ENCODE measurements around the gene CCDC124.

CCDC124 gene

DNA sequence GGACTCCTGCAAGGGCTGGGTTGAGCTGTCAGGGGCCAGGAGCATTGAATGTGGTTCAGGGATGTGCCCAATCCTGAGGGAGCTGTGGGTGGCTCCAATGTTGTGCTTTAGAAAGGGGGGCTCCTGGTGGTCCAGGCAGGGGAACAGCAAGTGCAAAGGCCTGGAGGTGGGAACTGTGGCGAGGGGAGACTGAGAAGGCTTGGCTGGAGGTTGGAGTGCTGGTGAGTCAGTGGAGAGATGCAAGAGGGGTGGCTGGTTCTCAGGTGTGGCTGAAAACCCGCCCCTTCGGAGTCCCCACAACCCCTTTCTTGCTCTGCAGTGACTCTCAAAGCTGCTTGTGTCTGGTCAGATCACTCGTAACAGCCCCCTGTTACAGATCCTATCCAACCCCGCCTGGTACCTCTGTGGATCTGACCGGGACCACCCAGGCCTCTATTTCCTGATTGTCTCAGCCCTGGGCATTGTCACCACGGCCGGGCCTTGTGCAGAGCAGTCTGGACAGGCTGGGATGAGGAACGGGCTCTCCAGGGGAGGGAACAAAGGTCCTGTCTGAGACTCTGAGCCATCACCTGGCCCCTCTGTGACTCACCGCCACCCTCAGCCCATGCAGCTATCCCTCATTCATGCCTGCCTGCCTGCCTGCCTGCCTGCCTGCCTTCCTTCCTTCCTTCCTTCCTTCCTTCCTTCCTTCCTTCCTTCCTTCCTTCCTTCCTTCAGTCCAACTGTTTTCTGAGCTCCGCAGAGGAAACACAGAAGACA lies 32.7 kb downstream of the CCDC124 start:
- TF ChIP-seq, protein P1, sequence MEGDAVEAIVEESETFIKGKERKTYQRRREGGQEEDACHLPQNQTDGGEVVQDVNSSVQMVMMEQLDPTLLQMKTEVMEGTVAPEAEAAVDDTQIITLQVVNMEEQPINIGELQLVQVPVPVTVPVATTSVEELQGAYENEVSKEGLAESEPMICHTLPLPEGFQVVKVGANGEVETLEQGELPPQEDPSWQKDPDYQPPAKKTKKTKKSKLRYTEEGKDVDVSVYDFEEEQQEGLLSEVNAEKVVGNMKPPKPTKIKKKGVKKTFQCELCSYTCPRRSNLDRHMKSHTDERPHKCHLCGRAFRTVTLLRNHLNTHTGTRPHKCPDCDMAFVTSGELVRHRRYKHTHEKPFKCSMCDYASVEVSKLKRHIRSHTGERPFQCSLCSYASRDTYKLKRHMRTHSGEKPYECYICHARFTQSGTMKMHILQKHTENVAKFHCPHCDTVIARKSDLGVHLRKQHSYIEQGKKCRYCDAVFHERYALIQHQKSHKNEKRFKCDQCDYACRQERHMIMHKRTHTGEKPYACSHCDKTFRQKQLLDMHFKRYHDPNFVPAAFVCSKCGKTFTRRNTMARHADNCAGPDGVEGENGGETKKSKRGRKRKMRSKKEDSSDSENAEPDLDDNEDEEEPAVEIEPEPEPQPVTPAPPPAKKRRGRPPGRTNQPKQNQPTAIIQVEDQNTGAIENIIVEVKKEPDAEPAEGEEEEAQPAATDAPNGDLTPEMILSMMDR (IDR thresholded peaks at IDR 0.05; ENCODE audit: extremely low read depth, insufficient read depth, missing control alignments): no peak
- DNase-seq (ENCODE audit: low spot score): no peak
- in situ Hi-C loops (cut with MboI; ENCODE audit: low pct_unique_long_range_greater_than_20kb, low sequenced_read_pairs, unreplicated experiment): no loop called here

DNA sequence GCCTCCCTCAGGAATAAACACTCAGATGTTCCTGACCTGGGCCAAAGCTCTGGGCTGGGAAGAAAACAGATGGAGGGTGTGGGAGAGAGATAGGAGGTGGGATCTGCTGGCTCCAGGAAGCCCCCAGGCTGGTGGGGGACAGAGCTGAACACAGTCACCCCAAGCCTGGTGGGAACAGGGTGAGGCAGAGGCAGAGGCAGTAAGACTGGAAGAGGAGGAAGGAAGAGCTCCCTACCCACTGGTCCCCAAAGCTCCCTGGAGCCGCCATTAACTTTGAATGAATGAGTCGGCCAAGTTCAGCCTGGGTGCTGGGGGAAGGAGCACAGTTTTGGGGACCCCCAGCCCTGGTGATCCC lies 33.3 kb downstream of the CCDC124 start:
- TF ChIP-seq, protein P1 (IDR thresholded peaks at IDR 0.05; ENCODE audit: extremely low read depth, insufficient read depth, missing control alignments): no peak
- no peak for DNase-seq (ENCODE audit: low spot score)
- in situ Hi-C loops (cut with MboI; ENCODE audit: low pct_unique_long_range_greater_than_20kb, low sequenced_read_pairs, unreplicated experiment): no loop called here

DNA sequence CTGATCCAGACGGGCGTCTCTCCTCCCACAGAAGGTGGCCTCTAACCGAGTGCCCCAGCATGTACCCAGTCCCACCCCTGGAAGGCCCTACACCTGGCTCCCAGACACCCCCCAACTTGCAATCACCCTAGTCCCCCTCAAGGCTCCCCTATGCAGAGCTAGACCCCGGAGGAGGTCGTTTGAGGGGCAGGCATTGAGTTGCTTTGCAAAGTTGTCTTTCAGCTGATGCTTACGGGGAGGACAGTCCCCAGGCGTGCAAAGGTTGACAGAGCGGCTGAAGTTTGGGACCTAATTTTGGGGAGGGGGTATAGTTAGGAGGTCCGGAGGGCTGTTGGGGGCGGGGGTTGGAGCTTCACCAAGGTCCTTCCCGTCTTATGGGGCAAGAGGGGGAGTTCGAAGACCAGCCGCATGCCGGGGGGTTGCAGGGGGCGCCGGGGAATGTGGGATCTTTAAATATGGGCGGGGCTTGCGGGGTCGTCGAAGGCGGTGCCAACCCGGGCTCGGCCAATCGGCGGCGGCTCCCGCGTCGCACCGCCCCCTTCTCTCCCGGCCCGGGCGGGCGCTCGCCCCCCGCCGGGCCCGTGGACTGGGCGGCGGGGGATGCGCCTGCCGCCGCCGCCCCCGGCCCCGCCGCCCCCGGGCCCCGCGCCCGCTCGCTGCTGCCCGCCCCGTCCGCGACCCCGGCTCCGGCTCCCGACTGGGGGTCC lies 33.9 kb downstream of the CCDC124 start, which contains the start of gene KCNN1:
TSS of gene KCNN1 (plus strand) at position 558 of the 707 bp plus-strand sequence. CDS start 6,782 bp downstream, outside the sequence.
- in situ Hi-C loops (cut with MboI; ENCODE audit: low pct_unique_long_range_greater_than_20kb, low sequenced_read_pairs, unreplicated experiment): no loop called here
- TF ChIP-seq, protein P1 (IDR thresholded peaks at IDR 0.05; ENCODE audit: extremely low read depth, insufficient read depth, missing control alignments): no peak
- DNase-seq (ENCODE audit: low spot score): peak; percentile 76

DNA sequence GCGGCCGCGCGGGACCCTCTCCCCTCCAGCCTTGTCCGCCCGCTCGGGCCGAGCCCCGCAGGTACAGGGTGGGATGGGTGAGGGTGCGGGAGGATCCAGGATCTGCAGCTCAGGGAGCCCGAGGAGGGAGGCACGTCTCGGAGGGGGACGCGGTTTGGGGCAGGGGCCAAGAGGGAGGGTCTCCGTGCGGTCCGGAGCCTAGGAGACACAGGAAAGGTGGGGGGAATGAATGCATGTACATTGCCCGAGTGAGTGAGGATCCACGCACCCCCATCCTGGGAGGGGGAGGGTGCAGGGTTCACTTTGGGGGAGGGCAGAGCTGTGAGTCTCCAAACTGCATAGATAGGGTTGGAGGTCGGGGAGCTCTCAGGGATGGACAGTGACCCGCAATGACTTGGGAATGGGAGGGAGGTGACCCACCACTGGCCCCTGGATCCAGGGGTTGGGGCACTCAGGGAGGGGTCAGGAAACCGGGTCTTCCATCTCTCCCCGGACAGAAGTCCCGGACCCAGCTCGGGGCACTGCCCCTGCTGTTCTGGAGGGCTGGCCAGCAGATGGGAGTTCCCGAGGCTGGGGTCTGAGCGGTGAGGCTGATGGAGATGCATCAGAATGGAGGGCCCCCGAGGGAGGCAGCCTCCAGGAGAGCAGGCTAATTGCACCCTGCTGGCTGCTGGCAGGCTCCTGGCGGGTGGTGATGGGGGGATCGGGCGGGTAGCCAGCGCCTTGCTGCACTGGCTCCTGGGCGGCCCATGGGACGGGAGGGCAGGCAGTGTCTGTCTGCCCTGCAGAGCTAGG lies 34.6 kb downstream of the CCDC124 start:
- TF ChIP-seq, protein P1 (IDR thresholded peaks at IDR 0.05; ENCODE audit: extremely low read depth, insufficient read depth, missing control alignments): no peak
- DNase-seq (ENCODE audit: low spot score): no peak
- in situ Hi-C loops (cut with MboI; ENCODE audit: low pct_unique_long_range_greater_than_20kb, low sequenced_read_pairs, unreplicated experiment): no loop called here

DNA sequence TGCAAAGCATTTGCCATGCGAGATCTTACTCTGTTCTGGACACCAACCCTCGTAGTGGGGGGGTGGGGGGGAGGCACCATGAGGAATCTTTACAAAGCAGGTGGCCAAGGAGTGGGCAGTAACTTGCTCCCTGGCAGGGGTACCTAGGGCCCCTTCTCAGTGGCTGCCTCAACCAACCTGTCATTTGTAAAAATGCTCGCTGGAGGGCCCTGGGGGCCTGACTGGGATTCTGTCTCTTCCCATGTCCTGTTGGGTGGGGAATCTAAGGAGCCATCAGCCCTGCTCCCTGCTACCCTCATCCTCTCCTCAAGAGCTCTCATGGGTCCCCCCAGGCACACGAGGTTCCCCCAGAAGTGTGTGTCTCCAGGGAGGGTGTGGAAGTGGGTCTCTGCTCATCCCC lies 35.5 kb downstream of the CCDC124 start:
- TF ChIP-seq, protein P1 (IDR thresholded peaks at IDR 0.05; ENCODE audit: extremely low read depth, insufficient read depth, missing control alignments): no peak
- in situ Hi-C loops (cut with MboI; ENCODE audit: low pct_unique_long_range_greater_than_20kb, low sequenced_read_pairs, unreplicated experiment): no loop called here
- DNase-seq (ENCODE audit: low spot score): no peak

DNA sequence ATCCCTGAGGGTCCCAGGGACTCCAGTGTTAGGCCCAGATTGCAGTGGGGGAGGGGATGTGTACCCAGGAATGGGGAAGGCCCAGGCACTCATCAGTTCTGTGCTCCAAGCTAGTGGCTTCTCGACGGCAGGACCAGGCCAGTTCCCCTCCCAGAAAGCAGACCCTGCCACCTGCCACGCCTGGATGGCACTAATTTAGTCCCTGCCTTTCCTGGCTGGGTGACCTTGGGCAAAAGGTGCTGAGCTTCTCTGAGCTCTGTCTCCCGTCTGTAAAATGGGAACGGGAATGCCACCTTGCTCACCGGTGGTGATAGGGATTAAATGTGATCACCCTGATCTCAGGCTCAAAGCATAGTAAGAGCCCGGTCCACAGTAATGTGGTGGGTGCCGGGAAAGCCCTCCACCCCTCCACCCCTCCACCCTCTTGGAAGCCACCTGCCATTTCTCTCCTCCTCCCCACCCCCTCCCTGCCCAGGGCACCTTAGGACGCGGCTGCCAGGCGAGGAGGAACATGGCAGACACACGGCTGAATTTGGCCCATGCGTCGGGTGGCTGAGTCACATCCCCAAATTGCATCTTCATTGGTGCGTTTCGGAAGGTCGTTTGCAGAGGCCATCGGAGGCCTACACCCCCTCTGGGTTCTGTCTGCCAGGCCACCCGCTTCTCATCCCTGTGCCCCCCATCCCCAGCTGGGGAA lies 36.4 kb downstream of the CCDC124 start:
- no peak for DNase-seq (ENCODE audit: low spot score)
- TF ChIP-seq, protein P1 (IDR thresholded peaks at IDR 0.05; ENCODE audit: extremely low read depth, insufficient read depth, missing control alignments): no peak
- in situ Hi-C loops (cut with MboI; ENCODE audit: low pct_unique_long_range_greater_than_20kb, low sequenced_read_pairs, unreplicated experiment): no loop called here
